Peyer's patch (tissue), 4 donors: Measurements from ENCODE around the gene GHITM.

Source experiments
- CTCF ChIP-seq, 6 experiments: fragments of 450-650 bp in 4 of 6; fragments of 200-600 bp in 2 of 6; sonication (generic) in 1 of 6; IDR thresholded peaks; one replicate each; pipeline ENCODE4 v1.5.1; 2017 to 2019; ENCODE audit warnings: antibody characterized with exemption in 6 of 6, mild to moderate bottlenecking in 3 of 6, moderate library complexity in 1 of 6
- POLR2A ChIP-seq, 2 donors: fragments of 450-650 bp; IDR thresholded peaks; one replicate each; pipeline ENCODE4 v1.5.1; 2017; ENCODE audit warnings: antibody characterized with exemption in 2 of 2, mild to moderate bottlenecking in 2 of 2, moderate library complexity in 2 of 2

- TF ChIP-seq CTCF (IDR thresholded peaks at IDR 0.05) (no peak), POLR2A (IDR thresholded peaks at IDR 0.05) (no peak)
Measured at GRCh38 chr10:84177541-84178141, 38.3 kb downstream of the GHITM start.
